Activated CD8-positive, alpha-beta T cell treated with anti-CD3 and anti-CD28 coated beads for 36 hours (primary cell): Measurements from ENCODE around the gene MARCHF3. TPM values are rescaled to one million over a fixed set of nuclear protein-coding genes. Genes with fewer than 3 reads are reported as not detected.
"Not testable (repeated sequence)": the region's sequence is repeated elsewhere in the genome, so short reads cannot be mapped to it uniquely, and the experiment has no call there.

ENCODE experiments used
- ATAC-seq: fragments of 200-7000 bp; cut with Tn5 transposase; one replicate; pipeline ENCODE4 v1.10.0; 2021; ENCODE audit warnings: mild to moderate bottlenecking, moderate library complexity
- CTCF ChIA-PET: fragments of 350-600 bp; sonication (Branson Sonifier 250); formaldehyde crosslinking; loops from one replicate; lab custom pipeline; 2021; ENCODE audit warnings: antibody characterized with exemption; lab: Charles Lee
- POLR2A ChIA-PET: fragments of 350-600 bp; sonication (Branson Sonifier 250); formaldehyde crosslinking; loops from one replicate; lab custom pipeline; 2021; ENCODE audit warnings: antibody characterized with exemption; lab: Charles Lee
- DNase-seq: peaks from one replicate; pipeline ENCODE4 v3.0.0-alpha.2; 2020
- H3K27ac Mint-ChIP-seq: one replicate; pipeline ENCODE4 v1.8.0; 2021; ENCODE audit warnings: mild to moderate bottlenecking, mixed read lengths
- H3K27me3 Mint-ChIP-seq: one replicate; pipeline ENCODE4 v1.8.0; 2021; ENCODE audit warnings: mixed read lengths
- H3K36me3 Mint-ChIP-seq: one replicate; pipeline ENCODE4 v1.8.0; 2021; ENCODE audit warnings: low read depth, mixed read lengths
- H3K4me1 Mint-ChIP-seq: one replicate; pipeline ENCODE4 v1.8.0; 2021; ENCODE audit warnings: low read depth, mixed read lengths
- H3K4me3 Mint-ChIP-seq: one replicate; pipeline ENCODE4 v1.8.0; 2021; ENCODE audit warnings: mild to moderate bottlenecking, moderate library complexity, mixed read lengths
- H3K9me3 Mint-ChIP-seq: one replicate; pipeline ENCODE4 v1.8.0; 2021; ENCODE audit warnings: mixed read lengths
- CTCF ChIP-seq: fragments of 200-600 bp; IDR thresholded peaks from one replicate; pipeline ENCODE4 v1.8.0; 2022; ENCODE audit warnings: antibody characterized with exemption, mild to moderate bottlenecking
- intact Hi-C: fragments of 100-400 bp; cut with micrococcal nuclease; formaldehyde crosslinking; loops from one replicate; pipeline ENCODE4 v1.10.0; 2022
- total RNA-seq, 2 experiments: library from RNA; stranded (reverse); gene quantifications; one replicate each; pipeline ENCODE4 v1.2.3, GENCODE V29; 2021

Gene MARCHF3
- total RNA-seq, 2 experiments from 2014 or later, result 6.1 TPM

- no peak for ATAC-seq
- DNase-seq, result no peak
- Mint-ChIP-seq H3K27ac (no peak overlapping the region), H3K4me1 (peaks cover 9% of the 10 kb centered on the region), H3K4me3 (no peak overlapping the region), H3K9me3 (peaks cover 10% of the 10 kb centered on the region), H3K27me3 (no peaks in the 10 kb centered on the region), H3K36me3 (peaks cover 32% of the 10 kb centered on the region)
- intact Hi-C loops, result no loop called here
- TF ChIP-seq CTCF, result no peak
- ChIA-PET POLR2A (no interaction called here), CTCF (interaction anchor here (1.3 kb wide), 1 partner anchor 117 kb away, joined by 3 read pairs; no protein-coding TSS in a partner anchor)
Measured at GRCh38 chr5:126914801-126915436, 115.4 kb downstream of the MARCHF3 start.

- Mint-ChIP-seq H3K4me1 (peaks cover 11% of the 10 kb centered on the region), H3K9me3 (peaks cover 16% of the 10 kb centered on the region), H3K27me3 (no peaks in the 10 kb centered on the region), H3K27ac (no peak overlapping the region), H3K36me3 (peaks cover 43% of the 10 kb centered on the region), H3K4me3 (no peak overlapping the region)
- POLR2A ChIA-PET, result interaction anchor here (1.5 kb wide), 1 partner anchor 10 kb away, joined by 4 read pairs; no protein-coding TSS in a partner anchor
- ATAC-seq, result no peak
- TF ChIP-seq CTCF, result no peak
- intact Hi-C loops, result no loop called here
- CTCF ChIA-PET, result no interaction called here
- DNase-seq, result no peak
Measured at GRCh38 chr5:126912616-126913200, 117.7 kb downstream of the MARCHF3 start.

- ATAC-seq (no peak), DNase-seq (no peak)
- H3K36me3 Mint-ChIP-seq, result peaks cover 43% of the 10 kb centered on the region
- intact Hi-C loops, result no loop called here
- ChIA-PET CTCF (no interaction called here), POLR2A (interaction anchor here (1.5 kb wide), 1 partner anchor 11 kb away, joined by 4 read pairs; no protein-coding TSS in a partner anchor)
- TF ChIP-seq CTCF, result no peak
- H3K4me1 Mint-ChIP-seq, result peaks cover 11% of the 10 kb centered on the region
- H3K27me3 Mint-ChIP-seq, result no peaks in the 10 kb centered on the region
- no peak overlapping the region for H3K4me3 Mint-ChIP-seq
- no peak overlapping the region for H3K27ac Mint-ChIP-seq
- H3K9me3 Mint-ChIP-seq, result peaks cover 16% of the 10 kb centered on the region
Measured at GRCh38 chr5:126911986-126912385, 118.4 kb downstream of the MARCHF3 start.

GRCh38 chr5:126909856-126910255 lies 120.5 kb downstream of the MARCHF3 start:
- peaks cover 18% of the 10 kb centered on the region for H3K9me3 Mint-ChIP-seq
- intact Hi-C loops, result no loop called here
- POLR2A ChIA-PET, result no interaction called here
- TF ChIP-seq CTCF, result no peak
- H3K36me3 Mint-ChIP-seq, result peaks cover 38% of the 10 kb centered on the region
- H3K27me3 Mint-ChIP-seq, result no peaks in the 10 kb centered on the region
- H3K27ac Mint-ChIP-seq, result no peak overlapping the region
- DNase-seq (no peak), ATAC-seq (no peak)
- H3K4me3 Mint-ChIP-seq, result no peak overlapping the region
- CTCF ChIA-PET, result no interaction called here
- H3K4me1 Mint-ChIP-seq, result peaks cover 8% of the 10 kb centered on the region

GRCh38 chr5:126904407-126904806 lies 126.0 kb downstream of the MARCHF3 start:
- CTCF ChIA-PET, H3K27ac Mint-ChIP-seq, intact Hi-C loops: not testable (repeated sequence)

More at GRCh38 chr5:126904407-126904806, 126.0 kb downstream of the MARCHF3 start:
- ATAC-seq, H3K27me3 Mint-ChIP-seq, DNase-seq, H3K36me3 Mint-ChIP-seq, H3K4me1 Mint-ChIP-seq, H3K4me3 Mint-ChIP-seq, H3K9me3 Mint-ChIP-seq, POLR2A ChIA-PET: not testable (repeated sequence)
